ACC112 (cell line): ENCODE measurements around the gene TMEM255B.

Experiments used
- H2AFZ ChIP-seq: fragments of 200-600 bp; sonication (generic); one replicate; pipeline ENCODE4 v1.6.0; 2017; ENCODE audit warnings: antibody characterized with exemption, low read length; ENCODE audit not compliant: unreplicated experiment
- H3K27ac ChIP-seq: fragments of 200-600 bp; sonication (generic); 2 replicates; pipeline ENCODE4 v1.5.1; 2014; ENCODE audit warnings: low read depth, mild to moderate bottlenecking, antibody characterized with exemption, low read length, moderate library complexity
- H3K27me3 ChIP-seq: fragments of 200-600 bp; sonication (generic); 2 replicates; pipeline ENCODE4 v1.6.1; 2014; ENCODE audit warnings: mild to moderate bottlenecking, antibody characterized with exemption, low read length, moderate library complexity, mixed read lengths; ENCODE audit not compliant: insufficient read depth
- H3K36me3 ChIP-seq: fragments of 200-600 bp; sonication (generic); 2 replicates; pipeline ENCODE4 v1.6.1; 2016; ENCODE audit warnings: mild to moderate bottlenecking, antibody characterized with exemption, low read length, moderate library complexity, mixed read lengths; ENCODE audit not compliant: insufficient read depth
- H3K4me1 ChIP-seq: fragments of 200-600 bp; sonication (generic); one replicate; pipeline ENCODE4 v1.6.1; 2016; ENCODE audit warnings: low read length, mixed read lengths; ENCODE audit not compliant: insufficient read depth, unreplicated experiment, control insufficient read depth
- H3K4me3 ChIP-seq: fragments of 200-600 bp; sonication (generic); 2 replicates; pipeline ENCODE4 v1.5.1; 2014; ENCODE audit warnings: mild to moderate bottlenecking, low read depth, low read length
- H3K79me2 ChIP-seq: fragments of 200-600 bp; sonication (generic); one replicate; pipeline ENCODE4 v1.6.0; 2016; ENCODE audit warnings: low read length; ENCODE audit not compliant: control insufficient read depth, unreplicated experiment, insufficient read depth

Gene TMEM255B

GRCh38 chr13:113800576-113800926 is 41.5 kb downstream of the TMEM255B start:
- no peak overlapping the region for H3K27ac ChIP-seq
- no peaks in the 10 kb centered on the region for H3K79me2 ChIP-seq
- H2AFZ ChIP-seq, result no peak overlapping the region
- peaks cover 4% of the 10 kb centered on the region for H3K4me1 ChIP-seq
- no peaks in the 10 kb centered on the region for H3K36me3 ChIP-seq
- H3K4me3 ChIP-seq, result no peak overlapping the region
- no peaks in the 10 kb centered on the region for H3K27me3 ChIP-seq

GRCh38 chr13:113801289-113801961 is 42.4 kb downstream of the TMEM255B start:
- H3K4me1 ChIP-seq, result peaks cover 4% of the 10 kb centered on the region
- no peak overlapping the region for H3K27ac ChIP-seq
- no peaks in the 10 kb centered on the region for H3K36me3 ChIP-seq
- no peak overlapping the region for H3K4me3 ChIP-seq
- no peaks in the 10 kb centered on the region for H3K27me3 ChIP-seq
- no peaks in the 10 kb centered on the region for H3K79me2 ChIP-seq
- no peak overlapping the region for H2AFZ ChIP-seq

- Histone ChIP-seq H3K27ac (no peak overlapping the region), H3K4me3 (no peak overlapping the region), H2AFZ (no peak overlapping the region), H3K27me3 (no peaks in the 10 kb centered on the region), H3K4me1 (peaks cover 4% of the 10 kb centered on the region), H3K36me3 (no peaks in the 10 kb centered on the region), H3K79me2 (no peaks in the 10 kb centered on the region)
These were observed 43.1 kb downstream of the TMEM255B start for GRCh38 chr13:113802090-113802531.

- H3K27ac ChIP-seq, result no peak overlapping the region
- H2AFZ ChIP-seq, result no peak overlapping the region
- peaks cover 4% of the 10 kb centered on the region for H3K4me1 ChIP-seq
- H3K4me3 ChIP-seq, result no peak overlapping the region
- no peaks in the 10 kb centered on the region for H3K36me3 ChIP-seq
- H3K27me3 ChIP-seq, result no peaks in the 10 kb centered on the region
- H3K79me2 ChIP-seq, result no peaks in the 10 kb centered on the region
These were observed 43.7 kb downstream of the TMEM255B start for GRCh38 chr13:113802761-113803160.

GRCh38 chr13:113803409-113804016 is 44.5 kb downstream of the TMEM255B start:
- Histone ChIP-seq H3K27me3 (no peaks in the 10 kb centered on the region), H3K4me1 (peaks cover 4% of the 10 kb centered on the region), H2AFZ (no peak overlapping the region), H3K27ac (no peak overlapping the region), H3K4me3 (no peak overlapping the region), H3K79me2 (no peaks in the 10 kb centered on the region), H3K36me3 (no peaks in the 10 kb centered on the region)

- Histone ChIP-seq H3K36me3 (no peaks in the 10 kb centered on the region), H2AFZ (no peak overlapping the region), H3K4me1 (peaks cover 4% of the 10 kb centered on the region), H3K27me3 (no peaks in the 10 kb centered on the region), H3K27ac (no peak overlapping the region), H3K79me2 (no peaks in the 10 kb centered on the region), H3K4me3 (no peak overlapping the region)
These were observed 45.1 kb downstream of the TMEM255B start for GRCh38 chr13:113804017-113804702.

GRCh38 chr13:113804703-113805430 is 45.8 kb downstream of the TMEM255B start:
- Histone ChIP-seq H3K36me3 (no peaks in the 10 kb centered on the region), H2AFZ (no peak overlapping the region), H3K79me2 (no peaks in the 10 kb centered on the region), H3K27ac (no peak overlapping the region), H3K4me1 (peaks cover 4% of the 10 kb centered on the region), H3K4me3 (no peak overlapping the region), H3K27me3 (no peaks in the 10 kb centered on the region)

GRCh38 chr13:113805431-113806103 is 46.5 kb downstream of the TMEM255B start:
- Histone ChIP-seq H3K4me3 (no peak overlapping the region), H3K79me2 (no peaks in the 10 kb centered on the region), H3K27me3 (no peaks in the 10 kb centered on the region), H3K36me3 (no peaks in the 10 kb centered on the region), H3K27ac (no peak overlapping the region), H3K4me1 (peaks cover 4% of the 10 kb centered on the region), H2AFZ (no peak overlapping the region)

- H3K36me3 ChIP-seq, result no peaks in the 10 kb centered on the region
- no peaks in the 10 kb centered on the region for H3K27me3 ChIP-seq
- no peak overlapping the region for H3K27ac ChIP-seq
- H3K79me2 ChIP-seq, result no peaks in the 10 kb centered on the region
- no peak overlapping the region for H3K4me3 ChIP-seq
- H3K4me1 ChIP-seq, result peaks cover 4% of the 10 kb centered on the region
- no peak overlapping the region for H2AFZ ChIP-seq
These were observed 47.1 kb downstream of the TMEM255B start for GRCh38 chr13:113806104-113806471.

GRCh38 chr13:113806526-113806925 is 47.5 kb downstream of the TMEM255B start:
- Histone ChIP-seq H3K27ac (no peak overlapping the region), H3K79me2 (no peaks in the 10 kb centered on the region), H2AFZ (no peak overlapping the region), H3K4me3 (no peak overlapping the region), H3K27me3 (no peaks in the 10 kb centered on the region), H3K4me1 (peaks cover 4% of the 10 kb centered on the region), H3K36me3 (no peaks in the 10 kb centered on the region)
